ENCODE measurements around the gene STAB1.

Gene STAB1

DNA sequence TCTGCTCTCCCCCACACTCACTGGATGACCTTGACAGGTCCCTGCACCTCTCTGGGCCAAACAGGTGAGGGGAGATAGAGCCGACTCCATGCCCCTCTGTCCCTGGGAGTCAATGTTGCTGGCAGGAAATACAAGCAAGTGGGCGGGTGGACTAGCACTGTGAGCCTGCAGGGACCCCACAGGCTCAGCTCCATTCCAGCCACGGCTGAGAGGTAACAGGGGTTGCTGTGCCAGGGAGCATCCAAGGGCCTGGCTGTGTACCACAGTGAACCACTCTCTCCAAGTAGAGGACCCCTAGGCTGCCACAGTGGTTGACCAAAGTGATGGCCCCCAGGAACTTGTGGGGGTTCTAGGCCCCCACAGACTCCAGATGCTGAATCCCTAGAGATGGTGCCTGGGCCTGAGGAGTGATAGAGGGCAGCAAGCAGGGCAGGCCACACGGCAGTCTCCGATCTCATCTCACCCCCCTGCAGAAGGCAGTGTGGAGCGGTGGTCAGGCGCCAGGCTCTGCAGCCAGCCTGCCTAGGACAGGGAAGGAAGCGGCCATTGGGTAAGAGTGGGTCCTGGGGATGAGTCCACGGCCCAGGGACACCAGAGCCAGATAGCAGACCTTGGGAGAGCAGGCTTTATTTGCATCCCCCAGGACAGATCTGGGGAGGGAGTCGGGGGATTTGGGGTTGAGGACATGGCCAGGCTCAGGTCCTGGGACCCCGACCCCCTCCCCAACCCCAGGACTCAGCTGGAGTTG is 44.5 kb upstream of the STAB1 start:
- no peaks in the 10 kb centered on the region for H3K9me3 ChIP-seq (ENCODE audit: control insufficient read depth, low read length)
- H3K27ac ChIP-seq, result peak overlapping the region; percentile 85
- H3K9ac ChIP-seq, result no peak overlapping the region
- peaks cover 3% of the 10 kb centered on the region for H3K79me2 ChIP-seq
- no peaks in the 10 kb centered on the region for H3K36me3 ChIP-seq (ENCODE audit: control insufficient read depth, insufficient read depth, low read length)
- peak overlapping the region; percentile 74 for H2AFZ ChIP-seq
- peaks cover 20% of the 10 kb centered on the region for H3K4me1 ChIP-seq
- H3K4me2 ChIP-seq (ENCODE audit: low read length), result peak overlapping the region; percentile 42
- no peaks in the 10 kb centered on the region for H3K27me3 ChIP-seq (ENCODE audit: control insufficient read depth, insufficient read depth, low read length)
- no peak for TF ChIP-seq CTCF (IDR thresholded peaks at IDR 0.05)
- no peak overlapping the region for H3K4me3 ChIP-seq (ENCODE audit: low read depth, low read length)

DNA sequence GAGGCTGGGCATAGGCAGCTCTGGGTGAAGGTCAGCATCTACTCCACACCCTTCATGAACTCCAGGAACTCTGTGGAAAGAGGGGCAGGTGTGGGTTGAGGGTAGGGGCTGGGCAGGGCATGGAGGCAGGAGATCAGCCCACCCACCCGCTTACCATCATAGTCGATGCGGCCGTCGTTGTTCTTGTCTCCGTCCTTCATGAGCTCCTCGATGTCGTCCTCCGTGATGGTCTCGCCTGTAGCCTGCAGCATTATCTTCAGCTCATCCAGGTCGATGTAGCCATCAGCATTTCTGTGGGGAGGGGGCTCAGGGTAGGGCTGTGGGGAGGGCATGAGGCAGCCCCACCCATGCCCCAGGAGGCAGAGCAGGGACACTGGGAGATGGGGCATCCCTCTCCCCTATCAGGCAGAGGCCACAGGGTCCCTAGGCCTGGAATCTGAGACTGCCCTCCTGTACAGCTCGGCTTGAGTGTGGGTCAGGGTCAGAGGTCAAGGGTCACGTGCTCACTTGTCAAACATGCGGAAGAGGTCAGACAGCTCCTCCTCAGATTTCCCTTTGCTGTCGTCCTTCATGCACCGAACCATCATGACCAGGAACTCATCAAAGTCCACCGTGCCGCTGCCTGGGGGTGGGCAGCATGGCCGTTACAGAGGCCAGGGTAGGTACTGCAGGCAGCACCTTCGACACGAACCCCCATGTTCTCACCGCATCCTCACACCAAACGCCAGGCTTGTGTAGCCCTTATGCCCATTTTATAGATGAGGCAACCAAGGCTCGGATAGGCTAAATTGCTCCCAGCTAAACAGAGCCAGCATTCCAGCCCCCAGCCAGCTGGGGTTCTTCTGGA is 43.7 kb upstream of the STAB1 start:
- Histone ChIP-seq H3K27me3 (ENCODE audit: control insufficient read depth, insufficient read depth, low read length) (no peaks in the 10 kb centered on the region), H3K9me3 (ENCODE audit: control insufficient read depth, low read length) (no peaks in the 10 kb centered on the region), H3K9ac (no peak overlapping the region), H3K4me2 (ENCODE audit: low read length) (no peak overlapping the region), H3K79me2 (peaks cover 3% of the 10 kb centered on the region), H3K27ac (peak overlapping the region; percentile 85), H3K4me1 (peaks cover 23% of the 10 kb centered on the region), H3K36me3 (ENCODE audit: control insufficient read depth, insufficient read depth, low read length) (no peaks in the 10 kb centered on the region), H2AFZ (no peak overlapping the region), H3K4me3 (ENCODE audit: low read depth, low read length) (no peak overlapping the region)
- no peak for TF ChIP-seq CTCF (IDR thresholded peaks at IDR 0.05)

GRCh38 chr3:52452126-52452525 is 43.0 kb upstream of the STAB1 start:
- Histone ChIP-seq H3K4me3 (ENCODE audit: low read depth, low read length) (no peak overlapping the region), H3K9ac (no peak overlapping the region), H3K4me2 (ENCODE audit: low read length) (no peak overlapping the region), H3K27me3 (ENCODE audit: control insufficient read depth, insufficient read depth, low read length) (no peaks in the 10 kb centered on the region), H3K36me3 (ENCODE audit: control insufficient read depth, insufficient read depth, low read length) (no peaks in the 10 kb centered on the region), H3K79me2 (peaks cover 3% of the 10 kb centered on the region), H3K27ac (no peak overlapping the region), H2AFZ (no peak overlapping the region), H3K4me1 (peaks cover 25% of the 10 kb centered on the region), H3K9me3 (ENCODE audit: control insufficient read depth, low read length) (no peaks in the 10 kb centered on the region)
- no peak for TF ChIP-seq CTCF (IDR thresholded peaks at IDR 0.05)

DNA sequence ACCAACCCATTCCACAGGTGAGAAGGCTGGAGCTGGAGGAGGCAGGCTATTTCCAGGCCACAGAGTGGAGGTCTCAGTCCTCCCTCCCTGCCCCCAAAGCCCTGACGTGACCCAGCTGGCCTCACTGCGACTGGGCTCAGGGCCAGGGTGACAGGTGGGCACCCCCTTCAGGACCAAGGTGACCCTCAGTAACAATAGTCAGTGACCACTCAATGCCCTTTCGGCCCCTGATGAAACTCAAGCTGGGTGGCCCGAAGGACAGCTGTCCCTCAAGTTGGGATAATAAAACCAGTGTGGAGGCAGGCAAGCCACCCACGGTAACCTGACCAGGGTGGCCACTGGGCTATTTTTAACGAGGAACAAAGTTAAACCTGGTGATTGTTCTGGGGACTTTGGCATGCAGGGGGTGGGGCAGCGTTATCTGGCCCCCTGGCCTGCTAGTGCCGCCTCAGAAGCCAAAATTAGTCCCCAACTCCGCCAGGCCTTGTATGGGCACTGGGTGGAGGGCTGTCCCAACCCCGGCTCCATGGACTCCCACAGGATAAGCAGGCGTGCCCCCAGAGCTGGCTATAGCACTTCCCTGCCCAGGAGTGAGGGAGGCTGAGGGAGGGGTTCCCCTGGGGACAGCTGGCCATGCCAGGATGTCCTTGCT is 42.4 kb upstream of the STAB1 start:
- Histone ChIP-seq H3K79me2 (peaks cover 3% of the 10 kb centered on the region), H3K4me2 (ENCODE audit: low read length) (no peak overlapping the region), H3K4me1 (peaks cover 25% of the 10 kb centered on the region), H3K9ac (no peak overlapping the region), H3K36me3 (ENCODE audit: control insufficient read depth, insufficient read depth, low read length) (no peaks in the 10 kb centered on the region), H3K27ac (no peak overlapping the region), H3K27me3 (ENCODE audit: control insufficient read depth, insufficient read depth, low read length) (no peaks in the 10 kb centered on the region), H3K4me3 (ENCODE audit: low read depth, low read length) (no peak overlapping the region), H3K9me3 (ENCODE audit: control insufficient read depth, low read length) (no peaks in the 10 kb centered on the region), H2AFZ (no peak overlapping the region)
- TF ChIP-seq CTCF (IDR thresholded peaks at IDR 0.05), result no peak

Data from parathyroid adenoma (tissue), 2 donors.